GM12878 (cell line): ENCODE results near the gene ACKR4. TPM values are rescaled to one million over a fixed set of nuclear protein-coding genes. Genes with fewer than 3 reads are reported as not detected.

ENCODE experiments used
- ATAC-seq: fragments of 200-7000 bp; cut with Tn5 transposase; 3 replicates; pipeline ENCODE4 v1.9.1; 2020; ENCODE audit warnings: mild to moderate bottlenecking, moderate library complexity
- BruUV-seq: library from RNA; stranded (reverse); fragments of 400-500 nt; replicated peaks from 2 replicates; lab custom pipeline; 2021; lab: Mats Ljungman, UMichigan
- CTCF ChIA-PET: fragments of 300-600 bp; sonication (Branson Sonifier 250); formaldehyde crosslinking; extraction: SDS; loops from one replicate; lab custom pipeline; 2021; ENCODE audit warnings: inconsistent platforms; lab: Yijun Ruan, JAX
- POLR2A ChIA-PET: fragments of 350-600 bp; formaldehyde crosslinking; extraction: SDS; loops from one replicate; lab custom pipeline; 2021; ENCODE audit warnings: inconsistent platforms; lab: Charles Lee
- RAD21 ChIA-PET: fragments of 300-600 bp; sonication (Branson Sonifier 250); formaldehyde crosslinking; loops from one replicate; lab custom pipeline; 2023; ENCODE audit warnings: antibody characterized with exemption; ENCODE audit not compliant: unreplicated experiment; lab: Charles Lee
- SMC1A ChIA-PET: fragments of 300-600 bp; sonication (Branson Sonifier 250); formaldehyde crosslinking; loops from one replicate; lab custom pipeline; 2023; ENCODE audit not compliant: unreplicated experiment, uncharacterized antibody; lab: Charles Lee
- DNase-seq: peaks from one replicate; pipeline ENCODE4 v3.0.0-alpha.2; 2011; ENCODE audit warnings: low read depth, low spot score
- FAIRE-seq: peaks from 3 replicates; lab custom pipeline; 2011; peaks lifted over from hg19 to GRCh38; lab: Jason Lieb, UNC
- H2AFZ ChIP-seq: 2 replicates; pipeline ENCODE4 v1.6.0; 2011; ENCODE audit warnings: low read depth, low read length, control low read depth; ENCODE audit not compliant: control insufficient read depth
- H3K27ac ChIP-seq: 2 replicates; pipeline ENCODE4 v1.5.1; 2011; ENCODE audit warnings: control low read depth; ENCODE audit not compliant: control insufficient read depth, insufficient read depth
- H3K27me3 ChIP-seq, 2 experiments: replicated peaks in 1 of 2; 2 replicates each; pipeline versions ENCODE4 v1.6.0 to v1.6.1; 2011; ENCODE audit warnings: low read length in 1 of 2; ENCODE audit not compliant: control insufficient read depth in 2 of 2, insufficient read depth in 2 of 2
- H3K36me3 ChIP-seq, 2 experiments: 2 replicates each; pipeline ENCODE4 v1.5.1; 2011; ENCODE audit warnings: low read length in 1 of 2; ENCODE audit not compliant: control insufficient read depth in 2 of 2, insufficient read depth in 2 of 2
- H3K4me1 ChIP-seq: 2 replicates; pipeline ENCODE4 v1.6.1; 2011; ENCODE audit warnings: mild to moderate bottlenecking, low read length, moderate library complexity, mixed read lengths; ENCODE audit not compliant: control insufficient read depth, insufficient read depth
- H3K4me2 ChIP-seq: 2 replicates; pipeline ENCODE4 v1.6.0; 2011; ENCODE audit warnings: control low read depth; ENCODE audit not compliant: control insufficient read depth, insufficient read depth
- H3K4me3 ChIP-seq: fragments of 200-600 bp; sonication (generic); 2 replicates; pipeline ENCODE4 v1.5.1; 2016
- H3K79me2 ChIP-seq: 2 replicates; pipeline ENCODE4 v1.6.0; 2011; ENCODE audit warnings: low read length; ENCODE audit not compliant: control insufficient read depth, insufficient read depth
- H3K9ac ChIP-seq: 2 replicates; pipeline ENCODE4 v1.8.0; 2011; ENCODE audit warnings: low read length, control low read depth, mixed read lengths; ENCODE audit not compliant: control insufficient read depth, insufficient read depth
- H3K9me3 ChIP-seq: replicated peaks from 3 replicates; pipeline ENCODE4 v1.5.1; 2011; ENCODE audit warnings: mild to moderate bottlenecking, low read length; ENCODE audit not compliant: control insufficient read depth, insufficient read depth
- H4K20me1 ChIP-seq: 2 replicates; pipeline ENCODE4 v1.6.0; 2011; ENCODE audit not compliant: control insufficient read depth, insufficient read depth
- BCL11A ChIP-seq: IDR thresholded peaks from 2 replicates; pipeline ENCODE4 v1.6.1; 2011; ENCODE audit warnings: low read depth, low read length
- CUX1 ChIP-seq: IDR thresholded peaks from 2 replicates; pipeline ENCODE4 v1.6.1; 2012; ENCODE audit warnings: improper control_type of control experiment, low read depth, low read length; ENCODE audit not compliant: insufficient replicate concordance
- E2F4 ChIP-seq: IDR thresholded peaks from 2 replicates; pipeline ENCODE4 v1.6.1; 2012; ENCODE audit warnings: low read depth, low read length, improper control_type of control experiment
- E4F1 ChIP-seq: fragments of 450-650 bp; IDR thresholded peaks from 2 replicates; pipeline ENCODE4 v1.6.1; 2018; ENCODE audit warnings: borderline replicate concordance, mild to moderate bottlenecking; ENCODE audit not compliant: partially characterized antibody
- NR2F1 ChIP-seq: fragments of 450-650 bp; conservative IDR thresholded peaks from 2 replicates; pipeline ENCODE4 v1.6.1; 2017; ENCODE audit warnings: mild to moderate bottlenecking
- PAX8 ChIP-seq: fragments of 450-650 bp; IDR thresholded peaks from 2 replicates; pipeline ENCODE4 v1.6.1; 2017; ENCODE audit warnings: mild to moderate bottlenecking, moderate library complexity
- RBBP5 ChIP-seq: fragments of 200-600 bp; sonication (generic); conservative IDR thresholded peaks from 2 replicates; pipeline ENCODE4 v1.6.1; 2016
- WGBS: methylation state at CpG from one replicate; pipeline ENCODE4 v1.1.6; 2016; ENCODE audit warnings: low lambda C conversion rate; ENCODE audit not compliant: insufficient replicate concordance, insufficient coverage; ENCODE audit errors: missing lambda C conversion rate; 5-methylcytosine and 5-hydroxymethylcytosine counted together
- in situ Hi-C: fragments of 300-500 bp; cut with MboI; formaldehyde crosslinking; loops from 9 replicates; pipeline ENCODE4 v1.14.3; 2018; ENCODE audit warnings: mixed read lengths
- intact Hi-C: fragments of 100-400 bp; cut with micrococcal nuclease; formaldehyde crosslinking; loops from one replicate; pipeline ENCODE4 v1.14.2; 2022; ENCODE audit not compliant: unreplicated experiment
- polyA plus RNA-seq, 11 experiments: library from polyadenylated mRNA; depleted of rRNA in 4 of 11; unstranded in 6 of 11; stranded (reverse) in 5 of 11; fragments of >200 nt; fragmentation: Nextera tagmentation in 4 of 11; fragmentation: Illumina TruSeq in 1 of 11; extraction: Ambion mirVana in 4 of 11; extraction: Trizol in 1 of 11; gene quantifications; 1 replicate in 1 of 11; 2 replicates in 10 of 11; pipeline versions ENCODE4 v1.2.1 to v1.2.3, GENCODE V29; 2011 to 2016; ENCODE audit warnings: inconsistent platforms in 2 of 11, missing spikeins in 2 of 11, low read depth in 1 of 11
- total RNA-seq, 4 experiments: library from RNA; depleted of rRNA in 3 of 4; stranded (reverse); fragments of >200 nt in 3 of 4; fragmentation: Illumina TruSeq in 1 of 4; extraction: Trizol in 1 of 4; gene quantifications; 2 replicates each; pipeline versions ENCODE4 v1.2.1 to v1.2.3, GENCODE V29; 2013 to 2021

ACKR4 gene
- total and polyA plus RNA-seq, 10 of the 15 experiments (the other 5 are each of a cell fraction or from before 2014, with no cell fraction given): 0.06 to 0.40 (median 0.12) TPM

GRCh38 chr3:132593947-132594323 is 3.1 kb upstream of the ACKR4 start:
- no peak overlapping the region for H3K4me2 ChIP-seq
- no peak for FAIRE-seq
- ChIA-PET POLR2A (no interaction called here), SMC1A (interaction anchor here (1.1 kb wide), 1 partner anchor 48 kb away, joined by 3 read pairs; no protein-coding TSS in a partner anchor), CTCF (interaction anchor here (1.5 to 2.1 kb wide), 2 partner anchors 9 to 49 kb away, joined by 4 to 6 read pairs; no protein-coding TSS in a partner anchor), RAD21 (no interaction called here)
- intact Hi-C loops: no loop called here
- H3K27ac ChIP-seq: no peak overlapping the region
- in situ Hi-C loops: no loop called here
- no peaks in the 10 kb centered on the region for H3K9me3 ChIP-seq
- no TSS peak for BruUV-seq
- no peaks in the 10 kb centered on the region for H4K20me1 ChIP-seq
- 100% methylated on average over 3 of the region's 3 CpGs for WGBS
- H3K27me3 ChIP-seq: no peaks in the 10 kb centered on the region
- no peak for TF ChIP-seq RBBP5
- TF ChIP-seq E2F4: no peak
- no peak for TF ChIP-seq PAX8
- TF ChIP-seq BCL11A: no peak
- no peak for ATAC-seq
- no peak overlapping the region for H3K9ac ChIP-seq
- no peak overlapping the region for H2AFZ ChIP-seq
- peaks cover 0 to 3% of the 10 kb centered on the region in 2 experiments; a peak in 2 of 4 replicates for H3K36me3 ChIP-seq
- no peak overlapping the region for H3K4me3 ChIP-seq
- no peak for DNase-seq
- no peaks in the 10 kb centered on the region for H3K4me1 ChIP-seq
- H3K79me2 ChIP-seq: no peaks in the 10 kb centered on the region

- Histone ChIP-seq H3K27ac (no peak overlapping the region), H3K4me2 (no peak overlapping the region), H3K79me2 (no peaks in the 10 kb centered on the region), H3K4me1 (no peaks in the 10 kb centered on the region), H3K9me3 (no peaks in the 10 kb centered on the region), H3K4me3 (no peak overlapping the region), H3K9ac (no peak overlapping the region), H3K27me3 (no peaks in the 10 kb centered on the region), H4K20me1 (no peaks in the 10 kb centered on the region), H3K36me3 (peaks cover 0 to 3% of the 10 kb centered on the region in 2 experiments; a peak in 2 of 4 replicates), H2AFZ (no peak overlapping the region)
- FAIRE-seq: no peak
- no TSS peak for BruUV-seq
- SMC1A ChIA-PET: interaction anchor here (1.1 kb wide), 1 partner anchor 48 kb away, joined by 3 read pairs; no protein-coding TSS in a partner anchor
- CTCF ChIA-PET: interaction anchor here (1.5 to 2.1 kb wide), 2 partner anchors 9 to 48 kb away, joined by 4 to 6 read pairs; no protein-coding TSS in a partner anchor
- in situ Hi-C loops (no loop called here), intact Hi-C loops (no loop called here)
- RAD21 ChIA-PET: interaction anchor here (1.0 kb wide), 1 partner anchor 44 kb away, joined by 4 read pairs; no protein-coding TSS in a partner anchor
- no peak for ATAC-seq
- DNase-seq: no peak
- POLR2A ChIA-PET: no interaction called here
- TF ChIP-seq NR2F1 (no peak), CUX1 (no peak), E4F1 (no peak)
These were observed 2.6 kb upstream of the ACKR4 start for GRCh38 chr3:132594498-132594897.
